ENCODE measurements around the gene TMEM258. TPM values are rescaled to one million over a fixed set of nuclear protein-coding genes. Genes with fewer than 3 reads are reported as not detected.
A peak's percentile ranks its signal among the peaks of the same experiment; 100 is the strongest.

The TMEM258 gene
- total RNA-seq, 1 donor from 2014 or later, result 125 TPM

- TF ChIP-seq CTCF (IDR thresholded peaks at IDR 0.05; ENCODE audit: unreplicated experiment), result no peak
- Mint-ChIP-seq H3K27me3 (ENCODE audit: unreplicated experiment) (peaks cover 19% of the 10 kb centered on the region), H3K9me3 (ENCODE audit: unreplicated experiment) (no peaks in the 10 kb centered on the region)
Measured at GRCh38 chr11:61829806-61830205, 37.4 kb upstream of the TMEM258 start.

GRCh38 chr11:61828629-61829407 lies 36.4 kb upstream of the TMEM258 start:
- peak; percentile 39 for TF ChIP-seq CTCF (IDR thresholded peaks at IDR 0.05; ENCODE audit: unreplicated experiment)
- H3K27me3 Mint-ChIP-seq (ENCODE audit: unreplicated experiment), result peaks cover 19% of the 10 kb centered on the region

More at GRCh38 chr11:61829806-61830205, 37.4 kb upstream of the TMEM258 start:
- H3K4me1 Mint-ChIP-seq (ENCODE audit: unreplicated experiment), result peaks cover 63% of the 10 kb centered on the region
- peak overlapping the region; percentile 98 for H3K4me3 Mint-ChIP-seq (ENCODE audit: unreplicated experiment)
- H3K36me3 Mint-ChIP-seq (ENCODE audit: low read depth, unreplicated experiment), result peaks cover 24% of the 10 kb centered on the region
- DNase-seq (ENCODE audit: low spot score), result no peak
- H3K27ac Mint-ChIP-seq (ENCODE audit: unreplicated experiment), result peak overlapping the region; percentile 45

GRCh38 chr11:61828379-61828628 lies 35.9 kb upstream of the TMEM258 start:
- peaks cover 16% of the 10 kb centered on the region for H3K36me3 Mint-ChIP-seq (ENCODE audit: low read depth, unreplicated experiment)
- H3K9me3 Mint-ChIP-seq (ENCODE audit: unreplicated experiment), result no peaks in the 10 kb centered on the region
- peaks cover 15% of the 10 kb centered on the region for H3K27me3 Mint-ChIP-seq (ENCODE audit: unreplicated experiment)
- TF ChIP-seq CTCF (IDR thresholded peaks at IDR 0.05; ENCODE audit: unreplicated experiment), result no peak
- H3K27ac Mint-ChIP-seq (ENCODE audit: unreplicated experiment), result peak overlapping the region; percentile 42
- DNase-seq (ENCODE audit: low spot score), result no peak
- peak overlapping the region; percentile 98 for H3K4me3 Mint-ChIP-seq (ENCODE audit: unreplicated experiment)
- H3K4me1 Mint-ChIP-seq (ENCODE audit: unreplicated experiment), result peaks cover 49% of the 10 kb centered on the region

More at GRCh38 chr11:61828629-61829407, 36.4 kb upstream of the TMEM258 start:
- H3K4me1 Mint-ChIP-seq (ENCODE audit: unreplicated experiment), result peaks cover 54% of the 10 kb centered on the region
- no peaks in the 10 kb centered on the region for H3K9me3 Mint-ChIP-seq (ENCODE audit: unreplicated experiment)
- H3K36me3 Mint-ChIP-seq (ENCODE audit: low read depth, unreplicated experiment), result peaks cover 21% of the 10 kb centered on the region
- peak overlapping the region; percentile 61 for H3K27ac Mint-ChIP-seq (ENCODE audit: unreplicated experiment)
- DNase-seq (ENCODE audit: low spot score), result peak; percentile 62
- peak overlapping the region; percentile 98 for H3K4me3 Mint-ChIP-seq (ENCODE audit: unreplicated experiment)

GRCh38 chr11:61827571-61828378 lies 35.4 kb upstream of the TMEM258 start, which contains the start of gene FADS2:
TSS of gene FADS2 (plus strand) at chr11:61828300. CDS start at chr11:61828391, 91 bp downstream.
- Mint-ChIP-seq H3K4me1 (ENCODE audit: unreplicated experiment) (peaks cover 44% of the 10 kb centered on the region), H3K27ac (ENCODE audit: unreplicated experiment) (peak within 1 kb of the TSS; percentile 89), H3K36me3 (ENCODE audit: low read depth, unreplicated experiment) (peaks cover 11% of the 10 kb centered on the region), H3K4me3 (ENCODE audit: unreplicated experiment) (peak within 1 kb of the TSS; percentile 98), H3K27me3 (ENCODE audit: unreplicated experiment) (peaks cover 10% of the 10 kb centered on the region), H3K9me3 (ENCODE audit: unreplicated experiment) (no peaks in the 10 kb centered on the region)
- TF ChIP-seq CTCF (IDR thresholded peaks at IDR 0.05; ENCODE audit: unreplicated experiment), result peak; percentile 8
- peak; percentile 93 for DNase-seq (ENCODE audit: low spot score)

All from endothelial cell (in vitro differentiated cells).